ENCODE data around the gene SDR42E1. TPM values are rescaled to one million over a fixed set of nuclear protein-coding genes. Genes with fewer than 3 reads are reported as not detected.

The SDR42E1 gene
- total and polyA plus RNA-seq, 2 of the 4 experiments (the other 2 are of a cell fraction), result 0.44 to 0.72 TPM

- no peak for TF ChIP-seq USF2 (IDR thresholded peaks at IDR 0.05; ENCODE audit: low read depth, low read length)
- TF ChIP-seq POLR2A (IDR thresholded peaks at IDR 0.05; ENCODE audit: low read depth, low read length), result no peak
Measured at GRCh38 chr16:82059161-82059982, 48.1 kb upstream of the SDR42E1 start (continued).

GRCh38 chr16:82056550-82056896 is 45.3 kb upstream of the SDR42E1 start:
- DNase-seq, result no peak
- H2AK5ac ChIP-seq (ENCODE audit: low read depth, low read length), result no peak overlapping the region
- H3K27ac ChIP-seq (ENCODE audit: insufficient read depth, low read length), result peak overlapping the region; percentile 54; the same call in 1 of the 2 replicates
- no peaks in the 10 kb centered on the region for H3K9me1 ChIP-seq (ENCODE audit: insufficient read depth, low read length)
- H4K8ac ChIP-seq (ENCODE audit: low read depth in 2 of 2, low read length in 2 of 2), result no peak overlapping the region
- H2AFZ ChIP-seq (replicated peaks; ENCODE audit: low read length, poor library complexity), result no peak overlapping the region
- no peaks in the 10 kb centered on the region for H3K27me3 ChIP-seq (ENCODE audit: control insufficient read depth, insufficient read depth, low read length)
- H2BK15ac ChIP-seq (ENCODE audit: low read depth, low read length), result no peak overlapping the region
- H3K36me3 ChIP-seq (ENCODE audit: control insufficient read depth, insufficient read depth, low read length), result no peaks in the 10 kb centered on the region
- H2BK20ac ChIP-seq (ENCODE audit: low read depth, low read length), result no peak overlapping the region
- no peaks in the 10 kb centered on the region for H3K9me3 ChIP-seq (ENCODE audit: control insufficient read depth, insufficient read depth, low read length)
- no peak overlapping the region for H2AK9ac ChIP-seq (replicated peaks; ENCODE audit: low read depth, low read length, poor library complexity)
- ChIA-PET CTCF (no interaction called here), POLR2A (ENCODE audit: unreplicated experiment) (no interaction called here)
- no peak overlapping the region; the same call in 1 of the 2 replicates for H4K5ac ChIP-seq (ENCODE audit: low read depth, low read length)
- H2BK120ac ChIP-seq (ENCODE audit: low read depth, low read length), result no peak overlapping the region
- H3K56ac ChIP-seq (ENCODE audit: extremely low read depth, insufficient read depth, low read length), result no peak overlapping the region
- H3K23ac ChIP-seq (ENCODE audit: low read depth, low read length), result no peak overlapping the region
- H4K91ac ChIP-seq (ENCODE audit: insufficient read depth, low read depth, low read length), result no peak overlapping the region
- no peak overlapping the region for H3K4me2 ChIP-seq (ENCODE audit: low read depth, low read length)
- no peaks in the 10 kb centered on the region for H3K79me1 ChIP-seq (ENCODE audit: low read depth in 1 of 2, low read length in 2 of 2)
- intact Hi-C loops (cut with micrococcal nuclease), result no loop called here
- H3K14ac ChIP-seq (replicated peaks; ENCODE audit: low read depth, low read length), result no peak overlapping the region
- BruUV-seq (replicated peaks), result no TSS peak
- no peaks in the 10 kb centered on the region for H4K20me1 ChIP-seq (ENCODE audit: insufficient read depth, low read length)
- in situ Hi-C loops (cut with MboI; ENCODE audit: low sequenced_read_pairs), result no loop called here
- no peak overlapping the region for H3K4me3 ChIP-seq (ENCODE audit: insufficient read depth, low read depth, low read length)
- no peak overlapping the region for H2BK5ac ChIP-seq (ENCODE audit: low read depth, low read length, poor library complexity, severe bottlenecking)
- H3K4ac ChIP-seq (ENCODE audit: low read depth, low read length), result no peak overlapping the region
- WGBS, 2 experiments (ENCODE audit: extremely low coverage in 2 of 2, insufficient read length in 1 of 2), result no CpG with 5 or more reads among the region's 3 CpGs
- TF ChIP-seq SMC3 (IDR thresholded peaks at IDR 0.05; ENCODE audit: low read depth, low read length) (no peak), NFE2L2 (IDR thresholded peaks at IDR 0.05; ENCODE audit: low read depth, low read length) (no peak), RCOR1 (IDR thresholded peaks at IDR 0.05; ENCODE audit: insufficient replicate concordance, low read length) (no peak), MAZ (IDR thresholded peaks at IDR 0.05; ENCODE audit: borderline replicate concordance, low read depth, low read length) (no peak), MXI1 (IDR thresholded peaks at IDR 0.05; ENCODE audit: borderline replicate concordance, low read depth, low read length) (no peak), MAFK (IDR thresholded peaks at IDR 0.05; ENCODE audit: low read depth, low read length) (no peak), CTCF (conservative IDR thresholded peaks at IDR 0.05; ENCODE audit: low read depth, low read length) (no peak), RAD21 (IDR thresholded peaks at IDR 0.05; ENCODE audit: low read length) (no peak), POLR2A (IDR thresholded peaks at IDR 0.05; ENCODE audit: low read depth, low read length) (no peak), RFX5 (IDR thresholded peaks at IDR 0.05; ENCODE audit: low read depth, low read length) (no peak), BHLHE40 (IDR thresholded peaks at IDR 0.05; ENCODE audit: low read depth, low read length) (no peak)
- dilution Hi-C loops (cut with HindIII; ENCODE audit: low sequenced_read_pairs, unreplicated experiment), result no loop called here
- H3K9ac ChIP-seq (ENCODE audit: low read depth, low read length), result no peak overlapping the region
- no peaks in the 10 kb centered on the region; the same call in 1 of the 2 replicates for H3K4me1 ChIP-seq (ENCODE audit: control insufficient read depth, insufficient read depth, low read length)
- ATAC-seq (ENCODE audit: low read depth), result no peak
- H3K18ac ChIP-seq (ENCODE audit: low read depth, low read length), result no peak overlapping the region
